WTC11 (cell line): ENCODE data around the gene TPM2. TPM values are rescaled to one million over a fixed set of nuclear protein-coding genes. Genes with fewer than 3 reads are reported as not detected.

Source experiments
- ATAC-seq: fragments of 200-7000 bp; cut with Tn5 transposase; 2 replicates; pipeline ENCODE4 v1.10.0; 2021; ENCODE audit warnings: mild to moderate bottlenecking, moderate library complexity
- CTCF ChIA-PET: fragments of 300-600 bp; sonication (Branson Sonifier 250); formaldehyde crosslinking; loops from one replicate; lab custom pipeline; 2021; ENCODE audit warnings: antibody characterized with exemption; lab: Charles Lee
- POLR2A ChIA-PET: fragments of 350-600 bp; sonication (Branson Sonifier 250); formaldehyde crosslinking; loops from one replicate; lab custom pipeline; 2021; ENCODE audit warnings: antibody characterized with exemption; lab: Charles Lee
- DNase-seq: peaks from one replicate; pipeline ENCODE4 v3.0.0; 2021; ENCODE audit warnings: low spot score
- H3K27ac Mint-ChIP-seq: 2 replicates; pipeline ENCODE4 v1.8.0; 2021; ENCODE audit warnings: mixed read lengths
- H3K27me3 Mint-ChIP-seq: 2 replicates; pipeline ENCODE4 v1.8.0; 2021; ENCODE audit warnings: low read depth, mild to moderate bottlenecking, moderate library complexity, mixed read lengths
- H3K36me3 Mint-ChIP-seq: 2 replicates; pipeline ENCODE4 v1.8.0; 2021; ENCODE audit warnings: mixed read lengths
- H3K4me1 Mint-ChIP-seq: 2 replicates; pipeline ENCODE4 v1.8.0; 2022; ENCODE audit warnings: mixed read lengths
- H3K4me3 Mint-ChIP-seq: 2 replicates; pipeline ENCODE4 v1.8.0; 2021; ENCODE audit warnings: mild to moderate bottlenecking, moderate library complexity, mixed read lengths
- H3K9me3 Mint-ChIP-seq: 2 replicates; pipeline ENCODE4 v1.8.0; 2021; ENCODE audit warnings: mixed read lengths
- ATF1 ChIP-seq: sonication (generic); formaldehyde crosslinking; IDR thresholded peaks from 2 replicates; pipeline ENCODE4 v1.8.1; 2023; ENCODE audit warnings: mild to moderate bottlenecking, moderate library complexity, missing genetic modification reagents
- CREM ChIP-seq: sonication (generic); formaldehyde crosslinking; IDR thresholded peaks from 2 replicates; pipeline ENCODE4 v1.8.1; 2022; ENCODE audit warnings: mild to moderate bottlenecking, missing genetic modification reagents, moderate library complexity
- EMX1 ChIP-seq: fragments of 250-450 bp; sonication (Bioruptor Pico); IDR thresholded peaks from 2 replicates; pipeline ENCODE4 v1.8.0; 2021; ENCODE audit warnings: mild to moderate bottlenecking
- ESRRA ChIP-seq: sonication (generic); formaldehyde crosslinking; IDR thresholded peaks from 2 replicates; pipeline ENCODE4 v1.8.1; 2022; ENCODE audit warnings: mild to moderate bottlenecking, missing genetic modification reagents, borderline replicate concordance
- GABPB1 ChIP-seq: sonication (generic); formaldehyde crosslinking; IDR thresholded peaks from 2 replicates; pipeline ENCODE4 v1.8.1; 2023; ENCODE audit warnings: mild to moderate bottlenecking, missing genetic modification reagents
- NFYB ChIP-seq: sonication (generic); formaldehyde crosslinking; conservative IDR thresholded peaks from 2 replicates; pipeline ENCODE4 v1.8.0; 2022; ENCODE audit warnings: low read depth, missing genetic modification reagents
- NR1H2 ChIP-seq: sonication (generic); formaldehyde crosslinking; IDR thresholded peaks from 2 replicates; pipeline ENCODE4 v1.9.0; 2021; ENCODE audit warnings: mild to moderate bottlenecking, moderate library complexity, missing genetic modification reagents
- SP1 ChIP-seq: sonication (generic); formaldehyde crosslinking; conservative IDR thresholded peaks from 2 replicates; pipeline ENCODE4 v1.8.1; 2022; ENCODE audit warnings: missing genetic modification reagents
- ZNF219 ChIP-seq: sonication (generic); formaldehyde crosslinking; IDR thresholded peaks from 2 replicates; pipeline ENCODE4 v1.8.0; 2023; ENCODE audit warnings: missing genetic modification reagents, mild to moderate bottlenecking, borderline replicate concordance
- ZNF232 ChIP-seq: sonication (generic); formaldehyde crosslinking; IDR thresholded peaks from 2 replicates; pipeline ENCODE4 v1.8.0; 2022; ENCODE audit warnings: mild to moderate bottlenecking, missing genetic modification reagents
- ZNF423 ChIP-seq: fragments of 250-450 bp; sonication (Bioruptor Pico); IDR thresholded peaks from 2 replicates; pipeline ENCODE4 v2.1.2; 2022; ENCODE audit warnings: mild to moderate bottlenecking, moderate library complexity
- ZNF671 ChIP-seq: fragments of 250-450 bp; sonication (Bioruptor Pico); IDR thresholded peaks from 2 replicates; pipeline ENCODE4 v1.8.0; 2021; ENCODE audit warnings: mild to moderate bottlenecking
- total RNA-seq: library from RNA; stranded (reverse); gene quantifications from 3 replicates; pipeline ENCODE4 v1.2.3, GENCODE V29; 2021
- TF ChIP-seq, protein P1 (sequence below): sonication (generic); formaldehyde crosslinking; IDR thresholded peaks from 2 replicates; pipeline ENCODE4 v1.8.0; 2023; ENCODE audit warnings: mild to moderate bottlenecking, missing genetic modification reagents
- TF ChIP-seq, protein P2 (sequence below): sonication (generic); formaldehyde crosslinking; IDR thresholded peaks from 2 replicates; pipeline ENCODE4 v1.8.0; 2022; ENCODE audit warnings: mild to moderate bottlenecking, missing genetic modification reagents
- TF ChIP-seq, protein P3 (sequence below): fragments of 250-450 bp; sonication (Bioruptor Pico); IDR thresholded peaks from 2 replicates; pipeline ENCODE4 v1.8.0; 2021; ENCODE audit warnings: mild to moderate bottlenecking
- TF ChIP-seq, protein P4 (sequence below): sonication (generic); formaldehyde crosslinking; conservative IDR thresholded peaks from 2 replicates; pipeline ENCODE4 v1.8.1; 2023; ENCODE audit warnings: mild to moderate bottlenecking, low read depth, missing genetic modification reagents, moderate library complexity
- TF ChIP-seq, protein P5 (sequence below): sonication (generic); formaldehyde crosslinking; IDR thresholded peaks from 2 replicates; pipeline ENCODE4 v1.8.1; 2022; ENCODE audit warnings: low read depth, missing genetic modification reagents, borderline replicate concordance
- TF ChIP-seq, protein P6 (sequence below): sonication (generic); formaldehyde crosslinking; IDR thresholded peaks from 2 replicates; pipeline ENCODE4 v1.8.1; 2022; ENCODE audit warnings: low read depth, mild to moderate bottlenecking, moderate library complexity, missing genetic modification reagents, borderline replicate concordance
- TF ChIP-seq, protein P7 (sequence below): sonication (generic); formaldehyde crosslinking; IDR thresholded peaks from 2 replicates; pipeline ENCODE4 v1.8.1; 2023; ENCODE audit warnings: mild to moderate bottlenecking, missing genetic modification reagents, moderate library complexity

The TPM2 gene
- total RNA-seq, 1 experiment from 2014 or later, result 146 TPM

DNA sequence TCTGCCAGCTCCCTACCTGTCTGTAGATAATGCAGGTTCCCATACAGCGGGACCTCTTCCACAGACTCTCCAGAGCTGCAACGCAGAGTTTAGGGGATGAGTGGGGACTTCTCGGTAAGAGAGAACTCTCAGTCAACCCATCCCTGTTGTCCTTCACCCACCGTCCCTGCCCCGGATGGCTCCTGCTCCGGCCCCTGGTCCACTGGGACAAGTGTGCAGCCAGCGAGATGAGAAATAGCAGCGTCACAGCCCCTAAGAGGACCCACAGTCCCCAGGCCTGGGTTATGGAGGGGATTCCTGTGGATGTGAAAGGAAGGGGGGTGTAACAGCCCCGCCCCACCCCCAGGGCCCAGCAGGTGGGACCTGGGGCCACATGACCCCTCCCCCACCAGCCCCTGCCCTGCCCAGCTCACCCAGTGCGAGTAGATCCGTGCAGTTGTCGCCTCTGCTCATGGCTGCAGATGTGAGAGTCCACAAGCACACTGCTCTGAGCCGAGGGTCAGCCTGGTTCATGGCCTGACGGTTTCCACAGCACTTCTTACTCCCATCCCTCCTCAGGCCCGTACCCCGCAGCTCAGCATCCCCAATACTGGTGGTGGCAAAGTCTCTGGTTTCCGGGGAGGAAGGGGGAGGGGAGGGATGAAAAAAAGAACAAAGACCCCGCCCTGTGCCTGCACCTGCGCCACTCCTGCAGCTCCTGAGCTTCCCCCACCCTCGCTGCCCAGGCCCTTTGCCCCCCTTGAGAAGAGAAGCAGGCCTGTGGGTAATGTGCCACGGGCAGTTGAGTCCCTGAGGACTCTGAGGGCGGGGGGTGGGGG lies 39.2 kb downstream of the TPM2 start, which contains the start of gene SIT1 (continued):
- TF ChIP-seq, protein P1, sequence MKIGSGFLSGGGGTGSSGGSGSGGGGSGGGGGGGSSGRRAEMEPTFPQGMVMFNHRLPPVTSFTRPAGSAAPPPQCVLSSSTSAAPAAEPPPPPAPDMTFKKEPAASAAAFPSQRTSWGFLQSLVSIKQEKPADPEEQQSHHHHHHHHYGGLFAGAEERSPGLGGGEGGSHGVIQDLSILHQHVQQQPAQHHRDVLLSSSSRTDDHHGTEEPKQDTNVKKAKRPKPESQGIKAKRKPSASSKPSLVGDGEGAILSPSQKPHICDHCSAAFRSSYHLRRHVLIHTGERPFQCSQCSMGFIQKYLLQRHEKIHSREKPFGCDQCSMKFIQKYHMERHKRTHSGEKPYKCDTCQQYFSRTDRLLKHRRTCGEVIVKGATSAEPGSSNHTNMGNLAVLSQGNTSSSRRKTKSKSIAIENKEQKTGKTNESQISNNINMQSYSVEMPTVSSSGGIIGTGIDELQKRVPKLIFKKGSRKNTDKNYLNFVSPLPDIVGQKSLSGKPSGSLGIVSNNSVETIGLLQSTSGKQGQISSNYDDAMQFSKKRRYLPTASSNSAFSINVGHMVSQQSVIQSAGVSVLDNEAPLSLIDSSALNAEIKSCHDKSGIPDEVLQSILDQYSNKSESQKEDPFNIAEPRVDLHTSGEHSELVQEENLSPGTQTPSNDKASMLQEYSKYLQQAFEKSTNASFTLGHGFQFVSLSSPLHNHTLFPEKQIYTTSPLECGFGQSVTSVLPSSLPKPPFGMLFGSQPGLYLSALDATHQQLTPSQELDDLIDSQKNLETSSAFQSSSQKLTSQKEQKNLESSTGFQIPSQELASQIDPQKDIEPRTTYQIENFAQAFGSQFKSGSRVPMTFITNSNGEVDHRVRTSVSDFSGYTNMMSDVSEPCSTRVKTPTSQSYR, result 0 out of 2 replicates have a peak, but pooled peaks have one; percentile 49
- TF ChIP-seq, protein P2, sequence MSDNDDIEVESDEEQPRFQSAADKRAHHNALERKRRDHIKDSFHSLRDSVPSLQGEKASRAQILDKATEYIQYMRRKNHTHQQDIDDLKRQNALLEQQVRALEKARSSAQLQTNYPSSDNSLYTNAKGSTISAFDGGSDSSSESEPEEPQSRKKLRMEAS, result peak; percentile 36; the same call in 1 of the 2 replicates
- no peak for TF ChIP-seq ESRRA (CRISPR knock-in tag)
- TF ChIP-seq CREM (CRISPR knock-in tag), result no peak
- TF ChIP-seq ZNF219 (CRISPR knock-in tag), result no peak
- TF ChIP-seq SP1 (CRISPR knock-in tag), result no peak; the same call in 1 of the 2 replicates
- TF ChIP-seq, protein P3, sequence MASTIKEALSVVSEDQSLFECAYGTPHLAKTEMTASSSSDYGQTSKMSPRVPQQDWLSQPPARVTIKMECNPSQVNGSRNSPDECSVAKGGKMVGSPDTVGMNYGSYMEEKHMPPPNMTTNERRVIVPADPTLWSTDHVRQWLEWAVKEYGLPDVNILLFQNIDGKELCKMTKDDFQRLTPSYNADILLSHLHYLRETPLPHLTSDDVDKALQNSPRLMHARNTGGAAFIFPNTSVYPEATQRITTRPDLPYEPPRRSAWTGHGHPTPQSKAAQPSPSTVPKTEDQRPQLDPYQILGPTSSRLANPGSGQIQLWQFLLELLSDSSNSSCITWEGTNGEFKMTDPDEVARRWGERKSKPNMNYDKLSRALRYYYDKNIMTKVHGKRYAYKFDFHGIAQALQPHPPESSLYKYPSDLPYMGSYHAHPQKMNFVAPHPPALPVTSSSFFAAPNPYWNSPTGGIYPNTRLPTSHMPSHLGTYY (CRISPR knock-in tag), result no peak
- no peak for TF ChIP-seq ATF1 (CRISPR knock-in tag)
- no peak for TF ChIP-seq ZNF671 (CRISPR knock-in tag)
- no peak for TF ChIP-seq NR1H2
- TF ChIP-seq ZNF423 (CRISPR knock-in tag), result no peak
- TF ChIP-seq NFYB (CRISPR knock-in tag), result 0 out of 2 replicates have a peak, but pooled peaks have one; percentile 10
- TF ChIP-seq, protein P4, sequence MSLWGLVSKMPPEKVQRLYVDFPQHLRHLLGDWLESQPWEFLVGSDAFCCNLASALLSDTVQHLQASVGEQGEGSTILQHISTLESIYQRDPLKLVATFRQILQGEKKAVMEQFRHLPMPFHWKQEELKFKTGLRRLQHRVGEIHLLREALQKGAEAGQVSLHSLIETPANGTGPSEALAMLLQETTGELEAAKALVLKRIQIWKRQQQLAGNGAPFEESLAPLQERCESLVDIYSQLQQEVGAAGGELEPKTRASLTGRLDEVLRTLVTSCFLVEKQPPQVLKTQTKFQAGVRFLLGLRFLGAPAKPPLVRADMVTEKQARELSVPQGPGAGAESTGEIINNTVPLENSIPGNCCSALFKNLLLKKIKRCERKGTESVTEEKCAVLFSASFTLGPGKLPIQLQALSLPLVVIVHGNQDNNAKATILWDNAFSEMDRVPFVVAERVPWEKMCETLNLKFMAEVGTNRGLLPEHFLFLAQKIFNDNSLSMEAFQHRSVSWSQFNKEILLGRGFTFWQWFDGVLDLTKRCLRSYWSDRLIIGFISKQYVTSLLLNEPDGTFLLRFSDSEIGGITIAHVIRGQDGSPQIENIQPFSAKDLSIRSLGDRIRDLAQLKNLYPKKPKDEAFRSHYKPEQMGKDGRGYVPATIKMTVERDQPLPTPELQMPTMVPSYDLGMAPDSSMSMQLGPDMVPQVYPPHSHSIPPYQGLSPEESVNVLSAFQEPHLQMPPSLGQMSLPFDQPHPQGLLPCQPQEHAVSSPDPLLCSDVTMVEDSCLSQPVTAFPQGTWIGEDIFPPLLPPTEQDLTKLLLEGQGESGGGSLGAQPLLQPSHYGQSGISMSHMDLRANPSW (CRISPR knock-in tag), result no peak
- TF ChIP-seq EMX1 (CRISPR knock-in tag), result no peak
- TF ChIP-seq ZNF232 (CRISPR knock-in tag), result no peak
- TF ChIP-seq, all 79 proteins: peak for 5

DNA sequence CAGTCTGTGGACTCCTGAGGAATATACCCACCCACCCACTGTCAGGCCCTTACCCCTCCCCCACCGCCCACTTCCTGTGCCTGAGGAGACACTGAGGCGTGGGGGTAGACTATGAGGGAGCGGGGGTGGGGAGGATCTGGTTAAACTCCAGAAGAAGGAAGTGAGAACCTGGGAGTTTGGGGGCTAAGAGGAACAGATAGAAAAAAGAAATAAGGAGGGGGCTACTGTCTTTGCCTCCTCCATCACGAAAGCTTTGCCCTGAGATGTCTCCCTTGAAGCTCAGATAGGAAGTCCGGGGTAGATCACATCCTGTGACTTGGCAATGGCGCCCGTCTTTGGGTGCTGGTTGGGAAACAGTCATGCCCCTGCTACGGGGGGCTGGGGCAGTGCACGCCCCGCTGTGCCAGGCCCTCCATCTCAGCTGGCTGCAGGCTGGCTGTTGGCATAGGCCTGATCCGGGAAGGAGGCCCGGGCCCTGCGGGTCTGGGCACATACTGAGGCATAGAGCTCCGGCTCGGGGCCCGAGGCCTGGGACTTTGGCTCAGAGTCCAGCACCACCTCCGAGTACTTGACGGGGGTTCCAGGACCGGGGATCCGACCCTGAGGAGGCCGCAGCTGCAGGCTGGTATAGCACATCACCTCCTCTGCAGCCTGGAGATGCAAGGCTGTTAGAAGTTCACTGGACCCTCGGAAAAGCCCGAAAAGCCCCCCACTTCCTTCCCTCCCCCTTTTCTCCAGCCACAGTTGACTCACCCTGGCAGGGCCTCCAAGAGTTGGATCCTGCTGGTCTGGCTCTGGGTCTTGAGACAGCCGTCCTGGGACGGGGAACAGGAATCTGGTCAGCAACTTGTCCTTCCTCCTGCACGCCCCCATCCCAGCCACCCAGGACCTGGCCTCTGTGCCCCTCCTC lies 40.0 kb downstream of the TPM2 start:
- POLR2A ChIA-PET, result no interaction called here
- no peak overlapping the region for H3K27ac Mint-ChIP-seq
- CTCF ChIA-PET, result interaction anchor here (0.6 to 4.4 kb wide), 13 partner anchors 9 to 186 kb away, joined by 3 to 46 read pairs (median 5); partner anchors contain the start of genes CCDC107 and RMRP
- H3K27me3 Mint-ChIP-seq, result peaks cover 13% of the 10 kb centered on the region
- peaks cover 46% of the 10 kb centered on the region for H3K4me1 Mint-ChIP-seq
- no peak overlapping the region for H3K4me3 Mint-ChIP-seq
- ATAC-seq (no peak), DNase-seq (no peak)
- H3K36me3 Mint-ChIP-seq, result no peaks in the 10 kb centered on the region
- no peaks in the 10 kb centered on the region for H3K9me3 Mint-ChIP-seq
- TF ChIP-seq, protein P5, sequence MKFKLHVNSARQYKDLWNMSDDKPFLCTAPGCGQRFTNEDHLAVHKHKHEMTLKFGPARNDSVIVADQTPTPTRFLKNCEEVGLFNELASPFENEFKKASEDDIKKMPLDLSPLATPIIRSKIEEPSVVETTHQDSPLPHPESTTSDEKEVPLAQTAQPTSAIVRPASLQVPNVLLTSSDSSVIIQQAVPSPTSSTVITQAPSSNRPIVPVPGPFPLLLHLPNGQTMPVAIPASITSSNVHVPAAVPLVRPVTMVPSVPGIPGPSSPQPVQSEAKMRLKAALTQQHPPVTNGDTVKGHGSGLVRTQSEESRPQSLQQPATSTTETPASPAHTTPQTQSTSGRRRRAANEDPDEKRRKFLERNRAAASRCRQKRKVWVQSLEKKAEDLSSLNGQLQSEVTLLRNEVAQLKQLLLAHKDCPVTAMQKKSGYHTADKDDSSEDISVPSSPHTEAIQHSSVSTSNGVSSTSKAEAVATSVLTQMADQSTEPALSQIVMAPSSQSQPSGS (CRISPR knock-in tag), result no peak
- no peak for TF ChIP-seq GABPB1 (CRISPR knock-in tag)
- TF ChIP-seq, protein P6, sequence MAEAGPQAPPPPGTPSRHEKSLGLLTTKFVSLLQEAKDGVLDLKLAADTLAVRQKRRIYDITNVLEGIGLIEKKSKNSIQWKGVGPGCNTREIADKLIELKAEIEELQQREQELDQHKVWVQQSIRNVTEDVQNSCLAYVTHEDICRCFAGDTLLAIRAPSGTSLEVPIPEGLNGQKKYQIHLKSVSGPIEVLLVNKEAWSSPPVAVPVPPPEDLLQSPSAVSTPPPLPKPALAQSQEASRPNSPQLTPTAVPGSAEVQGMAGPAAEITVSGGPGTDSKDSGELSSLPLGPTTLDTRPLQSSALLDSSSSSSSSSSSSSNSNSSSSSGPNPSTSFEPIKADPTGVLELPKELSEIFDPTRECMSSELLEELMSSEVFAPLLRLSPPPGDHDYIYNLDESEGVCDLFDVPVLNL (CRISPR knock-in tag), result no peak
- TF ChIP-seq, protein P7, sequence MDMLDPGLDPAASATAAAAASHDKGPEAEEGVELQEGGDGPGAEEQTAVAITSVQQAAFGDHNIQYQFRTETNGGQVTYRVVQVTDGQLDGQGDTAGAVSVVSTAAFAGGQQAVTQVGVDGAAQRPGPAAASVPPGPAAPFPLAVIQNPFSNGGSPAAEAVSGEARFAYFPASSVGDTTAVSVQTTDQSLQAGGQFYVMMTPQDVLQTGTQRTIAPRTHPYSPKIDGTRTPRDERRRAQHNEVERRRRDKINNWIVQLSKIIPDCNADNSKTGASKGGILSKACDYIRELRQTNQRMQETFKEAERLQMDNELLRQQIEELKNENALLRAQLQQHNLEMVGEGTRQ (CRISPR knock-in tag), result no peak
